Esophagus muscularis mucosa (tissue), 4 donors: Measurements from ENCODE around the gene UBASH3A. TPM values are rescaled to one million over a fixed set of nuclear protein-coding genes. Genes with fewer than 3 reads are reported as not detected.

Experiments
- DNase-seq: peaks from one replicate; pipeline ENCODE4 v3.0.0-alpha.2; 2017; ENCODE audit errors: extremely low spot score
- H3K27ac ChIP-seq, 4 donors: fragments of 200-600 bp; sonication (generic); replicated peaks in 1 of 4; 1 replicate in 3 of 4; 2 replicates in 1 of 4; pipeline ENCODE4 v1.5.1; 2016 to 2019; ENCODE audit warnings: mild to moderate bottlenecking in 1 of 4
- H3K27me3 ChIP-seq, 4 donors: fragments of 200-600 bp; sonication (generic); one replicate each; pipeline versions ENCODE4 v1.5.1 to v1.6.0; 2016 to 2019
- H3K36me3 ChIP-seq, 4 donors: fragments of 200-600 bp; sonication (generic); one replicate each; pipeline ENCODE4 v1.5.1; 2016 to 2019
- H3K4me1 ChIP-seq, 4 donors: fragments of 200-600 bp; sonication (generic); one replicate each; pipeline ENCODE4 v1.5.1; 2016 to 2019
- H3K4me3 ChIP-seq, 4 donors: fragments of 200-600 bp; sonication (generic); 1 replicate in 2 of 4; 2 replicates in 2 of 4; pipeline ENCODE4 v1.5.1; 2016 to 2019; ENCODE audit warnings: mild to moderate bottlenecking in 4 of 4, moderate library complexity in 1 of 4
- H3K9me3 ChIP-seq, 4 donors: fragments of 200-600 bp; sonication (generic); 1 replicate in 3 of 4; 2 replicates in 1 of 4; pipeline ENCODE4 v1.5.1; 2016 to 2019
- CTCF ChIP-seq, 3 experiments: fragments of 200-600 bp in 2 of 3; fragments of 450-650 bp in 1 of 3; sonication (generic) in 2 of 3; IDR thresholded peaks; one replicate each; pipeline ENCODE4 v1.5.1; 2017 to 2019; ENCODE audit warnings: antibody characterized with exemption in 3 of 3, mild to moderate bottlenecking in 2 of 3, moderate library complexity in 1 of 3
- EP300 ChIP-seq: sonication (generic); formaldehyde crosslinking; IDR thresholded peaks from one replicate; pipeline ENCODE4 v1.6.1; 2017; ENCODE audit warnings: antibody characterized with exemption
- POLR2A ChIP-seq: fragments of 450-650 bp; IDR thresholded peaks from one replicate; pipeline ENCODE4 v1.6.1; 2017; ENCODE audit warnings: antibody characterized with exemption, moderate library complexity, mild to moderate bottlenecking, low read depth
- POLR2AphosphoS5 ChIP-seq, 2 donors: sonication (generic); formaldehyde crosslinking; IDR thresholded peaks; one replicate each; pipeline ENCODE4 v1.6.1; 2017; ENCODE audit warnings: antibody characterized with exemption in 2 of 2
- WGBS: methylation state at CpG from one replicate; pipeline ENCODE4 v1.1.5; 2018; 5-methylcytosine and 5-hydroxymethylcytosine counted together
- intact Hi-C: fragments of 100-400 bp; cut with DNase I; formaldehyde crosslinking; loops from one replicate; pipeline ENCODE4 v1.15.1; 2023
- total RNA-seq, 4 donors: library from RNA; depleted of rRNA; stranded (reverse); fragments of >200 nt; gene quantifications; one replicate each; pipeline versions ENCODE4 v1.1.0 to v1.2.1, GENCODE V29; 2016

UBASH3A gene
- total RNA-seq, 4 donors from 2014 or later: 0.17 to 0.78 (median 0.50) TPM; not detected in 1

DNA sequence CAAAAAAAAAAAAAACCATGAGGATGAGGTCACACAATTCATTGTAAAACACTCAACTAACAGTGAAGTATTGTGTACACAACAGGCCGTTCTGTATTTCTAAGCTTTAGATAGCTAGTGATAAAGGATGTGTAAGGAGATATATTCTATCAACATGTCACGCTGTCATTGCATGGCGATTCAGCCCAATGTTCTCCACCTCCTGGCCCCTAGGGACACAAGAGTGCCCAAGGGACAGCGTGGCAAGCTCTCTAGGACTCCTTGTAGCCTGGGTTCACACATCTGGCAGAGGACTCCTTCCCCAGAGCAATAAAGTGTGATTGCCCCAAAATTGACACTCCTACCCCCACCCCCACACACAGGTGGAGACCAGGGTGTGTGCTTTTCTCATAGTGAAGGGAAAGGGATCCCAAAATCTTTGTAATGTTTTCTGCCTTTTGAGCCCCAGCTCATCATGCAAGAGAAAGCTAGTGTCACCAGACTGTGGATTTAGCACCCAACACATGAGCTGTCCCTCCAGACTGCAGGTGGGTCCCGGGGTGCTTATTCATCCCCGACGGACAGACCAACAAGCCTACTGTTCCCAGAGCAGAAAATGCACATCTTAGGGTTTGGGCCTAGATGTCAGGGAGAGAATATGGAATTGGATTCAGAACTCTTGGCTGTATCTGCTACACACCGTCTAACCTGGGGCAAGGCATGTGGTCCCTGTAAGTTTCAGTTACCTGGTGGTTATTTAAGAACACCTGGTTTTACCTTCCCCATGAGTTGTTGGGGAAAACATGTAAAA, 19.4 kb upstream of the UBASH3A start:
- H3K36me3 ChIP-seq: no peaks in the 10 kb centered on the region
- TF ChIP-seq POLR2AphosphoS5 (IDR thresholded peaks at IDR 0.05) (no peak), EP300 (no peak), POLR2A (no peak), CTCF (IDR thresholded peaks at IDR 0.05) (no peak)
- H3K4me3 ChIP-seq: no peak overlapping the region
- 55% methylated on average over 8 of the region's 8 CpGs for WGBS
- peaks cover 0 to 13% (median 9%) of the 10 kb centered on the region in 4 donors for H3K9me3 ChIP-seq
- intact Hi-C loops: no loop called here
- DNase-seq: no peak
- H3K4me1 ChIP-seq: no peaks in the 10 kb centered on the region
- H3K27ac ChIP-seq: no peak overlapping the region
- H3K27me3 ChIP-seq: peaks cover 0 to 47% (median 0%) of the 10 kb centered on the region in 4 donors

DNA sequence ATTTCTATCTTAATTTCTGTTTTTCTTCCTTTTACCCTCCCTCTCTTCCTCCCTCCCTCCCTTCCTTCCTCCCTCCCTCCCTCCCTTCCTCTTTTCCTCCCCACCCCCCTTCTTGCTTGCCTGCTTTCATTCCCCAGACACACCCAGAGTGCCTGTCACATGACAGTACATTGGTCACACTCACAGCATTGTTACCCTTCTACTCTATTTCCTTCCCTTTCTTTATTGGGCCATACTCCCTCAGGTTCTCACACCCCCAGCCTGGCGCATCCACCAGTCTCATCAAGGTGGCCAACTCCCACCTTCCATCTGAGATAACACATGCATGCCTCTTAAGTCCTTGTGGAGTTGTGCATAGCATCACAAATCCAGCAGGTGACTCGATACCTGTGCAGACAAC, 18.7 kb upstream of the UBASH3A start:
- TF ChIP-seq EP300 (no peak), POLR2AphosphoS5 (IDR thresholded peaks at IDR 0.05) (no peak), POLR2A (no peak), CTCF (IDR thresholded peaks at IDR 0.05) (no peak)
- no peak overlapping the region for H3K27ac ChIP-seq
- intact Hi-C loops: no loop called here
- peaks cover 0 to 53% (median 0%) of the 10 kb centered on the region in 4 donors for H3K27me3 ChIP-seq
- 91% methylated on average over 2 of the region's 2 CpGs for WGBS
- H3K9me3 ChIP-seq: peaks cover 0 to 13% (median 9%) of the 10 kb centered on the region in 4 donors
- H3K36me3 ChIP-seq: no peaks in the 10 kb centered on the region
- no peaks in the 10 kb centered on the region for H3K4me1 ChIP-seq
- no peak for DNase-seq
- no peak overlapping the region for H3K4me3 ChIP-seq

- Histone ChIP-seq H3K27ac (no peak overlapping the region), H3K36me3 (no peaks in the 10 kb centered on the region), H3K4me1 (no peaks in the 10 kb centered on the region), H3K4me3 (no peak overlapping the region), H3K9me3 (peaks cover 0 to 13% (median 9%) of the 10 kb centered on the region in 4 donors), H3K27me3 (peaks cover 0 to 59% (median 0%) of the 10 kb centered on the region in 4 donors)
- TF ChIP-seq POLR2AphosphoS5 (IDR thresholded peaks at IDR 0.05): no peak
- no peak for TF ChIP-seq EP300
- TF ChIP-seq POLR2A: no peak
- no peak for TF ChIP-seq CTCF (IDR thresholded peaks at IDR 0.05)
- 100% methylated on average over 5 of the region's 5 CpGs for WGBS
- no peak for DNase-seq
- intact Hi-C loops: no loop called here
Observed at GRCh38 chr21:42385619-42386018, 18.1 kb upstream of the UBASH3A start.

DNA sequence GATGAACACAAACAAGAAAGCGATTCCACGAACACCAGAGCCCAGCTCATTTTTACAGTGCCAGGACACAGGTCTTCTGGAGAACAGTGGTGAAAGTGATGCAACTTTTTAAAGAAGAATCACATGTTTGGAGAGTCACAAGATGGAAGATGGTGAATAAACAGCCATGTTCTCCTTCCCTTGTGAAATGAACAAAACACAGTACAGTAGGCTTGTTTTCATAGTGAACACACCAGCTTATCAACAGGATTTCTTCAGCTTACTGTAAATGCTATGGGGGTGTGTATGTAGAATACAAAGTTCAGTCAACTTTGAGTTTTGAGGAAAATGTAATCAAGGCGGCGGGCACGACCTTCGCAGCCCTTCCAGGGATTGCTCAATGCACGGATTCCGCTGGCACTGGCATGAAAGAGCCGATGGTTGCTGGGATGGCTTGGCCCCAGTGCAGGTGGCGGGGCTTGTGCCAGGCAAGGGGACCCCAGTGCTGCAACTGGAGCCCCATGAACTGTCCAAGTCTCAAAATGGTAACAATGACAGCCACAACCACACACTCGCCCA, 17.6 kb upstream of the UBASH3A start:
- no peak for DNase-seq

More for the DNA sequence above, 17.6 kb upstream of the UBASH3A start:
- Histone ChIP-seq H3K36me3 (no peaks in the 10 kb centered on the region), H3K4me1 (no peaks in the 10 kb centered on the region), H3K27ac (no peak overlapping the region), H3K27me3 (peaks cover 0 to 64% (median 0%) of the 10 kb centered on the region in 4 donors), H3K4me3 (no peak overlapping the region), H3K9me3 (peaks cover 0 to 13% (median 9%) of the 10 kb centered on the region in 4 donors)
- intact Hi-C loops: no loop called here
- 99% methylated on average over 8 of the region's 11 CpGs for WGBS
- TF ChIP-seq CTCF (IDR thresholded peaks at IDR 0.05): no peak
- no peak for TF ChIP-seq EP300
- no peak for TF ChIP-seq POLR2AphosphoS5 (IDR thresholded peaks at IDR 0.05)
